Keratinocyte (primary cell): ENCODE measurements around the gene CRIP3. TPM values are rescaled to one million over a fixed set of nuclear protein-coding genes. Genes with fewer than 3 reads are reported as not detected.

ENCODE experiments used
- DNase-seq: peaks from one replicate; pipeline ENCODE4 v3.0.0-alpha.2; 2011; ENCODE audit warnings: low read depth, missing footprints, low spot score
- FAIRE-seq: peaks from 2 replicates; lab custom pipeline; 2011; peaks lifted over from hg19 to GRCh38; lab: Jason Lieb, UNC
- H2AFZ ChIP-seq: 2 replicates; pipeline ENCODE4 v1.6.0; 2012; ENCODE audit warnings: low read length, control low read depth, inconsistent platforms; ENCODE audit not compliant: control insufficient read depth
- H3K27ac ChIP-seq: 2 replicates; pipeline ENCODE4 v1.5.1; 2011; ENCODE audit warnings: low read length; ENCODE audit not compliant: control insufficient read depth, insufficient read depth
- H3K27me3 ChIP-seq: 3 replicates; pipeline ENCODE4 v1.6.0; 2011; ENCODE audit warnings: low read length; ENCODE audit not compliant: control insufficient read depth, insufficient read depth; ENCODE audit errors: extremely low read depth
- H3K36me3 ChIP-seq, 2 experiments: 2 replicates in 1 of 2; 3 replicates in 1 of 2; pipeline ENCODE4 v1.5.1; 2011; ENCODE audit warnings: low read length in 2 of 2, mild to moderate bottlenecking in 1 of 2; ENCODE audit not compliant: control insufficient read depth in 2 of 2, insufficient read depth in 2 of 2; ENCODE audit errors: extremely low read depth in 1 of 2
- H3K4me1 ChIP-seq: 3 replicates; pipeline ENCODE4 v1.5.1; 2011; ENCODE audit warnings: low read length; ENCODE audit not compliant: control insufficient read depth, insufficient read depth; ENCODE audit errors: extremely low read depth
- H3K4me2 ChIP-seq: 3 replicates; pipeline ENCODE4 v1.6.0; 2011; ENCODE audit warnings: low read depth, low read length; ENCODE audit not compliant: control insufficient read depth, insufficient read depth; ENCODE audit errors: extremely low read depth
- H3K4me3 ChIP-seq, 3 experiments: fragments of 200-600 bp in 1 of 3; sonication (generic) in 1 of 3; 2 replicates in 2 of 3; 3 replicates in 1 of 3; pipeline ENCODE4 v1.5.1; 2011 to 2016; ENCODE audit warnings: low read length in 3 of 3, mild to moderate bottlenecking in 3 of 3, control low read depth in 2 of 3, inconsistent platforms in 1 of 3, low read depth in 1 of 3, mixed read lengths in 1 of 3, mixed run types in 1 of 3, moderate library complexity in 1 of 3; ENCODE audit not compliant: control insufficient read depth in 2 of 3, insufficient read depth in 2 of 3; ENCODE audit errors: extremely low read depth in 1 of 3
- H3K79me2 ChIP-seq: 2 replicates; pipeline ENCODE4 v1.6.0; 2012; ENCODE audit warnings: low read length; ENCODE audit not compliant: control insufficient read depth, insufficient read depth
- H3K9ac ChIP-seq: 3 replicates; pipeline ENCODE4 v1.6.0; 2011; ENCODE audit warnings: low read length; ENCODE audit not compliant: control insufficient read depth, insufficient read depth; ENCODE audit errors: extremely low read depth
- H3K9me1 ChIP-seq: 3 replicates; pipeline ENCODE4 v1.6.0; 2011; ENCODE audit warnings: low read length; ENCODE audit not compliant: control insufficient read depth, insufficient read depth; ENCODE audit errors: extremely low read depth
- H3K9me3 ChIP-seq: 2 replicates; pipeline ENCODE4 v1.5.1; 2012; ENCODE audit warnings: low read depth, low read length; ENCODE audit not compliant: control insufficient read depth
- H4K20me1 ChIP-seq: 3 replicates; pipeline ENCODE4 v1.6.0; 2011; ENCODE audit warnings: low read length; ENCODE audit not compliant: control insufficient read depth, insufficient read depth; ENCODE audit errors: extremely low read depth
- EZH2 ChIP-seq: IDR thresholded peaks from one replicate; pipeline ENCODE4 v1.6.1; 2012; ENCODE audit warnings: inconsistent platforms, mild to moderate bottlenecking, low read length, moderate library complexity
- dilution Hi-C: fragments of 300-500 bp; cut with MboI; formaldehyde crosslinking; loops from one replicate; pipeline ENCODE4 v1.7.0; 2020; ENCODE audit warnings: low sequenced_read_pairs; ENCODE audit not compliant: extremely low pct_ligation_motif_present
- polyA plus RNA-seq, 5 experiments: library from polyadenylated mRNA; depleted of rRNA in 3 of 5; stranded (reverse) in 3 of 5; stranded (forward) in 1 of 5; unstranded in 1 of 5; fragments of >200 nt; gene quantifications; 1 replicate in 1 of 5; 2 replicates in 3 of 5; 3 replicates in 1 of 5; pipeline versions ENCODE4 v1.2.1 to v1.2.3, GENCODE V29; 2011 to 2012; ENCODE audit warnings: missing spikeins in 2 of 5, low read depth in 1 of 5, low replicate concordance in 1 of 5
- TF ChIP-seq, protein P1 (sequence below), 3 experiments: IDR thresholded peaks in 1 of 3; conservative IDR thresholded peaks in 1 of 3; optimal IDR thresholded peaks in 1 of 3; 2 replicates in 2 of 3; 3 replicates in 1 of 3; pipeline versions ENCODE3 to v1.5.1; 2011; ENCODE audit warnings: low read length in 3 of 3, mild to moderate bottlenecking in 3 of 3, moderate library complexity in 2 of 3, control low read depth in 1 of 3, inconsistent platforms in 1 of 3; ENCODE audit not compliant: insufficient read depth in 2 of 3; ENCODE audit errors: extremely low read depth in 1 of 3

Gene CRIP3
- polyA plus RNA-seq, 1 donor (not counting 4 experiments of a cell fraction or from before 2014, with no cell fraction given): 0.26 TPM

GRCh38 chr6:43313813-43314212 is 5.2 kb upstream of the CRIP3 start:
- Histone ChIP-seq H4K20me1 (no peaks in the 10 kb centered on the region), H2AFZ (no peak overlapping the region), H3K27ac (no peak overlapping the region), H3K4me3 (no peak overlapping the region), H3K27me3 (no peaks in the 10 kb centered on the region), H3K9ac (no peak overlapping the region), H3K4me1 (peaks cover 6% of the 10 kb centered on the region), H3K4me2 (no peak overlapping the region), H3K9me1 (no peaks in the 10 kb centered on the region), H3K9me3 (no peaks in the 10 kb centered on the region), H3K79me2 (no peaks in the 10 kb centered on the region), H3K36me3 (no peaks in the 10 kb centered on the region)
- TF ChIP-seq, protein P1, sequence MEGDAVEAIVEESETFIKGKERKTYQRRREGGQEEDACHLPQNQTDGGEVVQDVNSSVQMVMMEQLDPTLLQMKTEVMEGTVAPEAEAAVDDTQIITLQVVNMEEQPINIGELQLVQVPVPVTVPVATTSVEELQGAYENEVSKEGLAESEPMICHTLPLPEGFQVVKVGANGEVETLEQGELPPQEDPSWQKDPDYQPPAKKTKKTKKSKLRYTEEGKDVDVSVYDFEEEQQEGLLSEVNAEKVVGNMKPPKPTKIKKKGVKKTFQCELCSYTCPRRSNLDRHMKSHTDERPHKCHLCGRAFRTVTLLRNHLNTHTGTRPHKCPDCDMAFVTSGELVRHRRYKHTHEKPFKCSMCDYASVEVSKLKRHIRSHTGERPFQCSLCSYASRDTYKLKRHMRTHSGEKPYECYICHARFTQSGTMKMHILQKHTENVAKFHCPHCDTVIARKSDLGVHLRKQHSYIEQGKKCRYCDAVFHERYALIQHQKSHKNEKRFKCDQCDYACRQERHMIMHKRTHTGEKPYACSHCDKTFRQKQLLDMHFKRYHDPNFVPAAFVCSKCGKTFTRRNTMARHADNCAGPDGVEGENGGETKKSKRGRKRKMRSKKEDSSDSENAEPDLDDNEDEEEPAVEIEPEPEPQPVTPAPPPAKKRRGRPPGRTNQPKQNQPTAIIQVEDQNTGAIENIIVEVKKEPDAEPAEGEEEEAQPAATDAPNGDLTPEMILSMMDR (optimal IDR thresholded peaks at IDR 0.05 in 1 of 3, IDR thresholded peaks at IDR 0.05 in 1 of 3, conservative IDR thresholded peaks at IDR 0.05 in 1 of 3; ENCODE audit: extremely low read depth in 1 of 3, insufficient read depth in 2 of 3, low read length in 3 of 3): no peak
- TF ChIP-seq EZH2: no peak
- DNase-seq (no peak), FAIRE-seq (no peak)
- dilution Hi-C loops: no loop called here

DNA sequence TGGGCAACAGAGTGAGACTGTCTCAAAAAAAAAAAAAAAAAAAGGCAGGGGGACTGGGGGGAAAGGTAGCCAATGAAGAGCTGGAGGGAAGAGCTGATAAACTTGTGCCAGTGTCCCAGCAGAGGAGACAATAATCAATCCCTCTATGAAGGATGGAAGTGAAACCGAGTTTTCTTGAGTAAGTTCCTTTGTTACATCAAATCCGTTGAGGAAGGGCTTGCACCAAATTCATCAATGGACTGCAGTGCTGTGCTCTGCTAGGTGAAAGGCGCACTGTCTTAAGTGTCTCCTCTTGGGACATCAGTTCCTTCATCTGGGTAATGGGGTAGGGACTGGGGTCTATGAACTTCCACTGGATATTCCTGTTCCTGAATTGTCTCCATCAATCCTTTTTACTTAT is 3.0 kb upstream of the CRIP3 start:
- Histone ChIP-seq H3K9me1 (no peaks in the 10 kb centered on the region), H3K9me3 (no peaks in the 10 kb centered on the region)
- FAIRE-seq: no peak

More for the DNA sequence above, 3.0 kb upstream of the CRIP3 start:
- dilution Hi-C loops: no loop called here
- no peak for DNase-seq
- Histone ChIP-seq H3K27me3 (no peaks in the 10 kb centered on the region), H3K4me1 (peaks cover 7% of the 10 kb centered on the region), H3K9ac (no peak overlapping the region), H2AFZ (no peak overlapping the region), H3K27ac (no peak overlapping the region), H3K4me2 (no peak overlapping the region), H4K20me1 (no peaks in the 10 kb centered on the region), H3K79me2 (no peaks in the 10 kb centered on the region), H3K36me3 (no peaks in the 10 kb centered on the region), H3K4me3 (no peak overlapping the region)
- TF ChIP-seq, protein P1 (optimal IDR thresholded peaks at IDR 0.05 in 1 of 3, IDR thresholded peaks at IDR 0.05 in 1 of 3, conservative IDR thresholded peaks at IDR 0.05 in 1 of 3; ENCODE audit: extremely low read depth in 1 of 3, insufficient read depth in 2 of 3, low read length in 3 of 3): no peak
- no peak for TF ChIP-seq EZH2
